Fibroblast of lung (primary cell): ENCODE measurements around the gene PIN4. TPM values are rescaled to one million over a fixed set of nuclear protein-coding genes. Genes with fewer than 3 reads are reported as not detected.

Experiments used
- DNase-seq, 2 donors: peaks; one replicate each; pipeline versions ENCODE4 v3.0.0 to v3.0.0-alpha.2; 2010; ENCODE audit warnings: low read depth in 2 of 2
- H2AFZ ChIP-seq: 2 replicates; pipeline ENCODE4 v1.5.1; 2012; ENCODE audit warnings: low read length, control low read depth, inconsistent platforms
- H3K27ac ChIP-seq: 2 replicates; pipeline ENCODE4 v1.5.1; 2011; ENCODE audit warnings: low read length, control low read depth; ENCODE audit not compliant: insufficient read depth
- H3K27me3 ChIP-seq: 2 replicates; pipeline ENCODE4 v1.5.1; 2011; ENCODE audit warnings: mild to moderate bottlenecking, low read length; ENCODE audit not compliant: control insufficient read depth, insufficient read depth
- H3K36me3 ChIP-seq: 2 replicates; pipeline ENCODE4 v1.5.1; 2011; ENCODE audit warnings: low read length; ENCODE audit not compliant: control insufficient read depth, insufficient read depth
- H3K4me1 ChIP-seq: 2 replicates; pipeline ENCODE4 v1.5.1; 2011; ENCODE audit warnings: low read length; ENCODE audit not compliant: control insufficient read depth, insufficient read depth; ENCODE audit errors: extremely low read depth
- H3K4me2 ChIP-seq: 2 replicates; pipeline ENCODE4 v1.5.1; 2011; ENCODE audit warnings: low read length, control low read depth; ENCODE audit not compliant: insufficient read depth; ENCODE audit errors: extremely low read depth
- H3K4me3 ChIP-seq, 4 experiments: fragments of 200-600 bp in 1 of 4; sonication (generic) in 1 of 4; replicated peaks in 1 of 4; 2 replicates each; pipeline ENCODE4 v1.5.1; 2011 to 2016; ENCODE audit warnings: low read length in 4 of 4, low read depth in 3 of 4, mild to moderate bottlenecking in 3 of 4, control low read depth in 2 of 4, inconsistent platforms in 1 of 4, mixed read lengths in 1 of 4; ENCODE audit not compliant: insufficient read depth in 1 of 4; ENCODE audit errors: control extremely low read depth in 1 of 4
- H3K79me2 ChIP-seq: 2 replicates; pipeline ENCODE4 v1.5.1; 2012; ENCODE audit warnings: mild to moderate bottlenecking, low read length, inconsistent platforms; ENCODE audit not compliant: control insufficient read depth, insufficient read depth
- H3K9ac ChIP-seq: 2 replicates; pipeline ENCODE4 v1.5.1; 2011; ENCODE audit warnings: mild to moderate bottlenecking, low read length, control low read depth; ENCODE audit not compliant: insufficient read depth
- H3K9me3 ChIP-seq: 2 replicates; pipeline ENCODE4 v1.5.1; 2012; ENCODE audit warnings: low read depth, low read length; ENCODE audit not compliant: control insufficient read depth, insufficient read depth
- H4K20me1 ChIP-seq: 2 replicates; pipeline ENCODE4 v1.5.1; 2011; ENCODE audit warnings: low read length; ENCODE audit not compliant: control insufficient read depth, insufficient read depth; ENCODE audit errors: extremely low read depth
- CTCF ChIP-seq, 2 donors: IDR thresholded peaks in 1 of 2; conservative IDR thresholded peaks in 1 of 2; 1 replicate in 1 of 2; 2 replicates in 1 of 2; pipeline ENCODE4 v1.5.1; 2011 to 2012; ENCODE audit warnings: low read length in 2 of 2, control low read depth in 1 of 2, inconsistent platforms in 1 of 2, low read depth in 1 of 2, mild to moderate bottlenecking in 1 of 2
- EZH2 ChIP-seq: IDR thresholded peaks from 2 replicates; pipeline ENCODE4 v1.5.1; 2012; ENCODE audit warnings: low read length, control low read depth, mild to moderate bottlenecking; ENCODE audit errors: missing control alignments
- polyA plus RNA-seq, 2 donors: library from polyadenylated mRNA; depleted of rRNA in 1 of 2; stranded (reverse) in 1 of 2; unstranded in 1 of 2; fragments of >200 nt; gene quantifications; 2 replicates each; pipeline ENCODE4 v1.2.1, GENCODE V29; 2011 to 2012; ENCODE audit warnings: missing spikeins in 1 of 2
- total RNA-seq: library from RNA; depleted of rRNA; stranded (reverse); fragments of >200 nt; gene quantifications from 2 replicates; pipeline ENCODE4 v1.2.1, GENCODE V29; 2014

PIN4 gene
- total and polyA plus RNA-seq, 2 donors (not counting 1 experiment from before 2014, with no cell fraction given), result 5.1 to 22.0 TPM

GRCh38 chrX:72205706-72206105 is 24.1 kb downstream of the PIN4 start:
- TF ChIP-seq CTCF (conservative IDR thresholded peaks at IDR 0.05 in 1 of 2, IDR thresholded peaks at IDR 0.05 in 1 of 2; ENCODE audit: low read depth in 1 of 2, low read length in 2 of 2), result no peak
- TF ChIP-seq EZH2, result no peak
- H3K4me3 ChIP-seq, result no peak overlapping the region
- peaks cover 1% of the 10 kb centered on the region for H3K79me2 ChIP-seq

GRCh38 chrX:72207366-72207765 is 25.8 kb downstream of the PIN4 start:
- Histone ChIP-seq H3K4me3 (no peak overlapping the region), H3K27ac (no peak overlapping the region), H3K27me3 (no peaks in the 10 kb centered on the region), H3K4me1 (peaks cover under 1% of the 10 kb centered on the region), H3K4me2 (no peak overlapping the region), H3K9me3 (no peaks in the 10 kb centered on the region), H3K36me3 (no peaks in the 10 kb centered on the region), H3K79me2 (peaks cover 1% of the 10 kb centered on the region), H2AFZ (no peak overlapping the region), H3K9ac (no peak overlapping the region), H4K20me1 (no peaks in the 10 kb centered on the region)
- no peak for DNase-seq
- no peak for TF ChIP-seq CTCF (conservative IDR thresholded peaks at IDR 0.05 in 1 of 2, IDR thresholded peaks at IDR 0.05 in 1 of 2; ENCODE audit: low read depth in 1 of 2, low read length in 2 of 2)
- TF ChIP-seq EZH2, result no peak

More at GRCh38 chrX:72205706-72206105, 24.1 kb downstream of the PIN4 start:
- Histone ChIP-seq H4K20me1 (no peaks in the 10 kb centered on the region), H2AFZ (no peak overlapping the region), H3K4me1 (peaks cover 4% of the 10 kb centered on the region), H3K27me3 (no peaks in the 10 kb centered on the region), H3K9ac (no peak overlapping the region), H3K9me3 (no peaks in the 10 kb centered on the region), H3K27ac (no peak overlapping the region), H3K36me3 (no peaks in the 10 kb centered on the region), H3K4me2 (no peak overlapping the region)
- DNase-seq, result no peak

GRCh38 chrX:72208126-72208800 is 26.7 kb downstream of the PIN4 start:
- peak in 1 of 2 donors; percentile 41 for DNase-seq
- H3K79me2 ChIP-seq, result peaks cover 1% of the 10 kb centered on the region
- no peak overlapping the region for H2AFZ ChIP-seq
- no peak overlapping the region for H3K27ac ChIP-seq
- no peak overlapping the region for H3K4me2 ChIP-seq
- no peaks in the 10 kb centered on the region for H3K4me1 ChIP-seq
- no peak overlapping the region for H3K4me3 ChIP-seq
- TF ChIP-seq EZH2 (no peak), CTCF (conservative IDR thresholded peaks at IDR 0.05 in 1 of 2, IDR thresholded peaks at IDR 0.05 in 1 of 2; ENCODE audit: low read depth in 1 of 2, low read length in 2 of 2) (no peak)
- H3K9me3 ChIP-seq, result no peaks in the 10 kb centered on the region
- no peaks in the 10 kb centered on the region for H4K20me1 ChIP-seq
- no peaks in the 10 kb centered on the region for H3K27me3 ChIP-seq
- no peaks in the 10 kb centered on the region for H3K36me3 ChIP-seq
- no peak overlapping the region for H3K9ac ChIP-seq
